ENCODE data around the gene GGT7.
"Not testable (repeated sequence)": the region's sequence is repeated elsewhere in the genome, so short reads cannot be mapped to it uniquely, and the experiment has no call there.

GGT7 gene

GRCh38 chr20:34834459-34834893 lies 38.2 kb downstream of the GGT7 start:
- DNase-seq: peak; percentile 55

GRCh38 chr20:34831936-34832335 lies 40.7 kb downstream of the GGT7 start:
- no peak for DNase-seq

- DNase-seq: no peak
These were observed 43.5 kb downstream of the GGT7 start for GRCh38 chr20:34829191-34829590.

GRCh38 chr20:34825530-34826362 lies 46.9 kb downstream of the GGT7 start, which contains the start of gene NCOA6:
NCOA6 (minus strand) TSS chr20:34825651; CDS start chr20:34782355, 43,296 bp downstream.
- DNase-seq: peak; percentile 66

GRCh38 chr20:34824806-34825529 lies 47.7 kb downstream of the GGT7 start:
- DNase-seq: no peak

- no peak for DNase-seq
These were observed 48.2 kb downstream of the GGT7 start for GRCh38 chr20:34824452-34824805.

GRCh38 chr20:34824026-34824425 lies 48.6 kb downstream of the GGT7 start:
- no peak for DNase-seq

- no peak for DNase-seq
These were observed 51.7 kb downstream of the GGT7 start for GRCh38 chr20:34820805-34821578.

- DNase-seq: no peak
These were observed 54.9 kb downstream of the GGT7 start for GRCh38 chr20:34817801-34818200.

GRCh38 chr20:34817072-34817471 lies 55.6 kb downstream of the GGT7 start:
- DNase-seq: no peak

GRCh38 chr20:34815636-34816035 lies 57.0 kb downstream of the GGT7 start:
- no peak for DNase-seq

- DNase-seq: no peak
These were observed 64.1 kb downstream of the GGT7 start for GRCh38 chr20:34808583-34808982.

- not testable (repeated sequence) for DNase-seq
These were observed 64.7 kb downstream of the GGT7 start for GRCh38 chr20:34807944-34808465.

- no peak for DNase-seq
These were observed 66.4 kb downstream of the GGT7 start for GRCh38 chr20:34806255-34806654.

GRCh38 chr20:34798871-34799270 lies 73.8 kb downstream of the GGT7 start:
- no peak for DNase-seq

GRCh38 chr20:34798328-34798727 lies 74.3 kb downstream of the GGT7 start:
- DNase-seq: no peak

GRCh38 chr20:34797012-34797995 lies 75.4 kb downstream of the GGT7 start:
- DNase-seq: no peak

Measured in NCI-H446 treated with DMSO at 0.1 percent for 48 hours (cell line).